Heart left ventricle (tissue), 13 donors: ENCODE measurements around the gene CCSER1.

ENCODE experiments used
- POLR2A ChIP-seq, 2 donors: fragments of 450-650 bp; IDR thresholded peaks; one replicate each; pipeline ENCODE4 v1.6.1; 2017; ENCODE audit warnings: antibody characterized with exemption in 2 of 2, mild to moderate bottlenecking in 2 of 2, moderate library complexity in 2 of 2
- TF ChIP-seq, protein P1 (sequence below), 12 donors: fragments of 200-600 bp; sonication (generic) in 4 of 12; IDR thresholded peaks; one replicate each; pipeline versions ENCODE4 v1.5.0 to v1.8.0; 2018 to 2022; ENCODE audit warnings: antibody characterized with exemption in 12 of 12, mild to moderate bottlenecking in 5 of 12
- donor health status: ischemic (EF 13 %, LVEDD 7.1; RV severe dilation, severe dysfunction).
- donor health status: DM: no; HTN: yes; CAD: no.
- donor health status: DM: no; HTN: no; CAD: no.
- donor health status: ischemic (EF 25% LVEDD 6.9; RV normal size, moderate dysfunction).
- donor health status: ischemic (EF 25% LVEDD 5.7; RV mildly dilated, moderate dysfunction).
- donor health status: ischemic (EF 35%, LVEDD 5.7; RV mildly dilated, moderate dysfunction).
- donor health status: nonischemic (EF 11% LVEDD 7.7; RV severe dilation, severe dysfunction).
- donor health status: DM: yes; HTN: yes; CAD: no.
- donor health status: PGD.
- donor health status: ischemic (EF 29% LVEDD 5.4; RV normal size, mild dysfunction).
- donor health status: nonischemic (EF 23%, LVEDD 6.1; RV moderate dilation, normal function).

DNA sequence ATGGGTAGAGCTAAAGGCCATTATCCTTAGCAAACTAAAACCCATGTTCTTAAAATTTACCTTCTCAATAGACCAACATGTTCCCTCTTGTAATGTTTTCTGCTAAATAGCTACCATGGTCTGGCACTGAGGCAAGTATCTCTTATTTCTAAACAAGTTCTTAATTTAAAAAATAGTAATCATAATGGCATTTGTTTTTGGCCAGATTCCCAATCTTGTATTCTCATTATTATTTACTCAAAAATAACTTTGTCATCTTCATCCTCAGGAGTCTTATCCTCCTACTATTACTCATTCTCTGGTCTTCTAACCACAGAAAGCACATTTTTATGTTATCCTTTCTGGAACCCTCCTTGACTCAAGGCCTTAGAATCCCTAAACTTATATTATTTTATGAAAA is 931.2 kb downstream of the CCSER1 start:
- TF ChIP-seq, protein P1, sequence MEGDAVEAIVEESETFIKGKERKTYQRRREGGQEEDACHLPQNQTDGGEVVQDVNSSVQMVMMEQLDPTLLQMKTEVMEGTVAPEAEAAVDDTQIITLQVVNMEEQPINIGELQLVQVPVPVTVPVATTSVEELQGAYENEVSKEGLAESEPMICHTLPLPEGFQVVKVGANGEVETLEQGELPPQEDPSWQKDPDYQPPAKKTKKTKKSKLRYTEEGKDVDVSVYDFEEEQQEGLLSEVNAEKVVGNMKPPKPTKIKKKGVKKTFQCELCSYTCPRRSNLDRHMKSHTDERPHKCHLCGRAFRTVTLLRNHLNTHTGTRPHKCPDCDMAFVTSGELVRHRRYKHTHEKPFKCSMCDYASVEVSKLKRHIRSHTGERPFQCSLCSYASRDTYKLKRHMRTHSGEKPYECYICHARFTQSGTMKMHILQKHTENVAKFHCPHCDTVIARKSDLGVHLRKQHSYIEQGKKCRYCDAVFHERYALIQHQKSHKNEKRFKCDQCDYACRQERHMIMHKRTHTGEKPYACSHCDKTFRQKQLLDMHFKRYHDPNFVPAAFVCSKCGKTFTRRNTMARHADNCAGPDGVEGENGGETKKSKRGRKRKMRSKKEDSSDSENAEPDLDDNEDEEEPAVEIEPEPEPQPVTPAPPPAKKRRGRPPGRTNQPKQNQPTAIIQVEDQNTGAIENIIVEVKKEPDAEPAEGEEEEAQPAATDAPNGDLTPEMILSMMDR (IDR thresholded peaks at IDR 0.05): no peak
- no peak for TF ChIP-seq POLR2A (IDR thresholded peaks at IDR 0.05)
